Epithelial cell of esophagus (primary cell): ENCODE results near the gene POLR2C.

Experiments used
- DNase-seq: peaks from one replicate; pipeline ENCODE4 v3.0.0; 2010; ENCODE audit warnings: low read depth
- H3K4me3 ChIP-seq: 2 replicates; pipeline ENCODE4 v1.5.1; 2011; ENCODE audit warnings: mild to moderate bottlenecking, low read length, control low read depth
- CTCF ChIP-seq: IDR thresholded peaks from 2 replicates; pipeline ENCODE4 v1.5.1; 2011; ENCODE audit warnings: low read depth, mild to moderate bottlenecking, low read length, control low read depth, inconsistent platforms; ENCODE audit not compliant: insufficient read depth; ENCODE audit errors: missing control alignments

The POLR2C gene

GRCh38 chr16:57474671-57475661 is 12.5 kb downstream of the POLR2C start:
- no peak for TF ChIP-seq CTCF
- H3K4me3 ChIP-seq, result no peak overlapping the region
- no peak for DNase-seq

- TF ChIP-seq CTCF, result peak; percentile 43
- DNase-seq, result peak; percentile 32
- H3K4me3 ChIP-seq, result no peak overlapping the region
These were observed 13.3 kb downstream of the POLR2C start for GRCh38 chr16:57475711-57476339.

GRCh38 chr16:57476546-57477410 is 14.3 kb downstream of the POLR2C start:
- H3K4me3 ChIP-seq, result no peak overlapping the region
- DNase-seq, result no peak
- no peak for TF ChIP-seq CTCF

- DNase-seq, result no peak
- TF ChIP-seq CTCF, result no peak
- no peak overlapping the region for H3K4me3 ChIP-seq
These were observed 15.2 kb downstream of the POLR2C start for GRCh38 chr16:57477531-57478202.

GRCh38 chr16:57478396-57479204 is 16.1 kb downstream of the POLR2C start:
- no peak for TF ChIP-seq CTCF

More at GRCh38 chr16:57478396-57479204, 16.1 kb downstream of the POLR2C start:
- no peak overlapping the region for H3K4me3 ChIP-seq
- DNase-seq, result no peak
